Measurements from ENCODE around the gene BANK1. TPM values are rescaled to one million over a fixed set of nuclear protein-coding genes. Genes with fewer than 3 reads are reported as not detected.

BANK1 gene
- total and polyA plus RNA-seq, 2 of the 8 experiments (the other 6 are each of a cell fraction or from before 2014, with no cell fraction given), result 0.59 to 0.93 TPM

GRCh38 chr4:101933855-101934254 lies 143.3 kb downstream of the BANK1 start:
- Histone ChIP-seq H3K4me3 (ENCODE audit: extremely low read depth in 1 of 4, insufficient read depth in 2 of 4, low read depth in 3 of 4, low read length in 4 of 4) (no peak overlapping the region), H3K79me2 (ENCODE audit: control insufficient read depth in 1 of 2, insufficient read depth in 2 of 2, low read length in 2 of 2) (no peaks in the 10 kb centered on the region), H4K91ac (replicated peaks; ENCODE audit: insufficient read length, low read length) (no peak overlapping the region), H3K9ac (replicated peaks in 1 of 4; ENCODE audit: extremely low read depth in 1 of 4, low read depth in 3 of 4, low read length in 3 of 4) (no peak overlapping the region), H4K8ac (ENCODE audit: extremely low read depth, insufficient read depth, low read length) (no peak overlapping the region), H3K56ac (replicated peaks; ENCODE audit: insufficient read length, low read depth, low read length) (no peak overlapping the region), H3K14ac (ENCODE audit: insufficient read length) (no peak overlapping the region), H3K27ac (ENCODE audit: low read depth, low read length) (no peak overlapping the region), H3K27me3 (replicated peaks in 1 of 4; ENCODE audit: control insufficient read depth in 3 of 4, extremely low read depth in 1 of 4, insufficient read depth in 3 of 4, low read length in 3 of 4) (no peaks in the 10 kb centered on the region), H3K18ac (ENCODE audit: extremely low read depth, low read length) (no peak overlapping the region), H2AFZ (ENCODE audit: low read length) (no peak overlapping the region), H3K4me2 (ENCODE audit: insufficient read depth in 1 of 2, low read depth in 2 of 2, low read length in 2 of 2) (no peak overlapping the region), H3K36me3 (ENCODE audit: control insufficient read depth in 2 of 4, insufficient read depth in 4 of 4, low read length in 3 of 4) (no peaks in the 10 kb centered on the region), H2BK15ac (ENCODE audit: low read length) (no peak overlapping the region), H3K23ac (ENCODE audit: insufficient read length) (no peak overlapping the region), H2BK20ac (ENCODE audit: low read length) (no peak overlapping the region), H2BK120ac (replicated peaks; ENCODE audit: low read depth, low read length) (no peak overlapping the region), H3K23me2 (ENCODE audit: low read depth, low read length) (no peaks in the 10 kb centered on the region), H3K4ac (replicated peaks; ENCODE audit: insufficient read length, low read depth, low read length) (no peak overlapping the region), H3K79me1 (ENCODE audit: low read depth, low read length) (no peaks in the 10 kb centered on the region), H3K9me3 (ENCODE audit: insufficient read depth in 2 of 2, low read depth in 1 of 2, low read length in 1 of 2) (no peaks in the 10 kb centered on the region; a peak in 1 of 4 replicates), H4K5ac (ENCODE audit: insufficient read length, low read depth, low read length) (no peak overlapping the region), H2BK5ac (ENCODE audit: low read depth, low read length) (no peak overlapping the region), H4K20me1 (replicated peaks in 1 of 2; ENCODE audit: control insufficient read depth in 1 of 2, insufficient read depth in 2 of 2, low read length in 2 of 2) (no peaks in the 10 kb centered on the region), H3K4me1 (replicated peaks in 1 of 4; ENCODE audit: control insufficient read depth in 3 of 4, insufficient read depth in 4 of 4, low read length in 3 of 4) (no peaks in the 10 kb centered on the region), H2AK5ac (ENCODE audit: low read depth, low read length) (no peak overlapping the region), H2BK12ac (ENCODE audit: low read depth, low read length) (no peak overlapping the region)
- ChIA-PET POLR2A (ENCODE audit: partially characterized antibody) (no interaction called here), CTCF (ENCODE audit: partially characterized antibody) (interaction anchor here (0.6 kb wide), 1 partner anchor 53 kb away, joined by 3 read pairs; no protein-coding TSS in a partner anchor)
- DNase-seq (ENCODE audit: low read depth in 1 of 2, low spot score in 2 of 2), result no peak
- FAIRE-seq, result no peak
- WGBS, 2 experiments (ENCODE audit: extremely low coverage in 1 of 2, insufficient coverage in 1 of 2, insufficient read length in 1 of 2, insufficient replicate concordance in 2 of 2, low coverage in 1 of 2, low lambda C conversion rate in 2 of 2, missing lambda C conversion rate in 1 of 2), result 93% methylated on average over 3 of the region's 3 CpGs; no CpG with 5 or more reads in 1 of the 2 experiments
- TF ChIP-seq BRCA1 (IDR thresholded peaks at IDR 0.05; ENCODE audit: low read depth, low read length) (no peak), SIX5 (IDR thresholded peaks at IDR 0.05; ENCODE audit: low read depth, low read length) (no peak), SP1 (IDR thresholded peaks at IDR 0.05; ENCODE audit: low read depth, low read length) (no peak), ATF2 (IDR thresholded peaks at IDR 0.05; ENCODE audit: low read length) (no peak), HDAC2 (IDR thresholded peaks at IDR 0.05; ENCODE audit: borderline replicate concordance in 1 of 2, low read depth in 2 of 2, low read length in 2 of 2) (no peak), CTCF (IDR thresholded peaks at IDR 0.05; ENCODE audit: control extremely low read depth in 1 of 3, insufficient read depth in 1 of 3, low read depth in 1 of 3, low read length in 3 of 3) (no peak), MAX (IDR thresholded peaks at IDR 0.05) (no peak), RAD21 (IDR thresholded peaks at IDR 0.05 in 1 of 2, conservative IDR thresholded peaks at IDR 0.05 in 1 of 2; ENCODE audit: low read depth in 2 of 2, low read length in 2 of 2) (no peak), GABPA (IDR thresholded peaks at IDR 0.05; ENCODE audit: borderline replicate concordance, insufficient read depth, low read length) (no peak)
